Skeletal muscle cell (primary cell): ENCODE results near the gene CPSF3.
A peak's percentile ranks its signal among the peaks of the same experiment; 100 is the strongest.

ENCODE experiments used
- DNase-seq: peaks from one replicate; pipeline ENCODE4 v3.0.0-alpha.2; 2010; ENCODE audit warnings: low read depth
- H3K4me3 ChIP-seq: 2 replicates; pipeline ENCODE4 v1.5.1; 2011; ENCODE audit warnings: low read depth, mild to moderate bottlenecking, control low read depth, low read length, moderate library complexity

Gene CPSF3

DNA sequence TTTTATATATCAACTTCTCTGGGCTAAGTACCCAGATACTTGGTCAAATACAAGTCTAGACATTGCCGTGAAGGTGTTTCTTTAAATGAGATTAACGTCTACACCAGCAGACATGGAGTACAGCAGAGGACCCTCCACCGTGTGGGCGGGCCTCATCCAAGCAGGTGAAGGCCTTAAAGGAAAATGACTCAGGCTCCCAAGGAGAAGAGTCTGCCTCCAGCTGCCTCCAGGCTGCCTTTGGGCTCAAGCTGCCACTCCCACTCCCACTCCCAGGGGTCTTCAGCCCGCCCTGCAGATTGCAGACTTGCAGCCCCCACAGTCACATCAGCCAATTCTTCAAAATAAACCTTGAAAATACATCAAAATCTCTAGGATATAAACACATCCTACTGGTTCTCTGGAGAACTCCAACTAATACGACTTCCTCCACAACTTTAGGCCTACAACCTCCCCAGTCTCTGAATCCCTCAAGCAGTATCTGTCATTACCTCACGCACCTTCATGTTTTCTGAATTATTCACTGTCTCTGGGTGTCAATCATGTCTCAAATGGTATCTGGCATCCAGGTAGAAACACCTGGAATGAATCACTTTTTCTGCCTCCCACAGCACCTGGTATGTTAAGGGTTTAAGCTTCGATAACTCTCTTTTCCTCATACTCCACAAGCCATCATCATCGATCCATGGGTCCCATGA, 7.0 kb upstream of the CPSF3 start:
- no peak for DNase-seq
- no peak overlapping the region for H3K4me3 ChIP-seq

DNA sequence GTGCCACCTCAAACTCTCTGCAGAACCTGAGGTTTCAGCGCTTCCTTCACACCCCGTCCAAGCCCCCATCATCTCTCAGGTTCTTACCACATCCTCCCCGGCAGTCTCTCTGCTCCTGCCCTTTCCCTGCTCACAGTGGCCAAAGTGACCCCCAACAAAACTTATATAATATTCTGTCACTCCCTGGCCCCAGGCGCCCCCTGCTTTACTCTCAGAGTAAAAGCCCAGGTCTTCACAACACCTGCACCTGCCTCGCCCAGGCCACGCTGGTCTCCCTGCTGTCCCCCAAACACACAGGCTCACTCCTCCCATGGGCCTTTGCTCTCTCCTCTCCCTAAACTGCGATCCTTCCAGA, 6.5 kb upstream of the CPSF3 start:
- no peak overlapping the region for H3K4me3 ChIP-seq
- no peak for DNase-seq

DNA sequence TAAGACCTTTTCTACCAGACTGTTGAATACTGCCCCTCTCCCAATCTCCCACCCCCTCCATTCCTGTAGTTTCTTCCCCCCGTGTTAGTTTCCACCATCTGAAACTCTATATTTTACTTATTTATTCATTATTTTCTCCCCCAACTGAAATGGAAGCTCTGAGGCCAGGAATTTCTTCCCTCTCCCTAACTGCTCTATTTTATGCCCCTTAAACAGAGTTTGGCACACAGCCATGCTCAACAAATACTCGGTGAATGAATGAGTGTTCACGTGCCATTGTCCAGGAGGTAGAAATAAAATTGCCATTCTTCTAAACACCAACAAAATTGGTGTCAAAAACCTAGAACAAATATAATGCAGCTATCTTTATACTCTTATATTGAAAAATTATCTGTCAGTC, 5.7 kb upstream of the CPSF3 start:
- H3K4me3 ChIP-seq = no peak overlapping the region
- no peak for DNase-seq

DNA sequence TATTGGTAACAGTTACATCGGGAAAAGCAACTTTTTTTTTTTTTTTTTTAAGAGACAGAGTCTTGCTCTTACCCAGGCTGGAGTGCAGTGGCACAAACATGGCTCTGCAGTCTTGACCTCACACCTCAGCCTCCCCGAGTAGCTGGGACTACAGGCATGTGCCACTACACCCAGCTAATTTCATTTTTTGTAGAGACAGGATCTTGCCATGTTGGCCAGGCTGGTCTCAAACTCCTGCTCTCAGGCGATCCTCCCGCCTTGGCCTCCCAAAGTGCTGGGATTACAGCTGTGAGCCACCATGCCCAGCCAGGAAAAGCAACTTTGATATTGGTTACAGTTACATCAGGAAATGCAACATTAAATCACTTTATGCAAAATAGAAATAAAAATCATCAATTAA, 4.7 kb upstream of the CPSF3 start:
- DNase-seq = no peak
- no peak overlapping the region for H3K4me3 ChIP-seq

DNA sequence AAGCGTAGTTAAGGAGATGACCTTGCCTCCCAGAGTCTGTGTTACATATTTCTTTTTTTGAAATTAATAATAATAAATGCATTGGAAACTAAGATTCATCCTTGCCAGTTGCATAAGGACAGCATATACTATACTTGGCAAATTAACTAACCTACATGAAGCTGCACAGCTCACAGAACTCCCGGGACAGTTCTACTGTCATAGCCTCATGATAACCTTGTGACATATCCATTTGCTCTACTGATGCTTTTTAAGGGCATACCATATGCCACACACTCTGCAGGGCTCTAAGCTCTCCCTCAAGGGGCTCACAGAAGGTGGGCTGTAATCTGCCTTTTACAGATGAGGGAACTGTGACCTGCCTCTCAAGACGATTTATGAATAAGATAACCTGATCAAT, 3.9 kb upstream of the CPSF3 start:
- no peak for DNase-seq
- no peak overlapping the region for H3K4me3 ChIP-seq

DNA sequence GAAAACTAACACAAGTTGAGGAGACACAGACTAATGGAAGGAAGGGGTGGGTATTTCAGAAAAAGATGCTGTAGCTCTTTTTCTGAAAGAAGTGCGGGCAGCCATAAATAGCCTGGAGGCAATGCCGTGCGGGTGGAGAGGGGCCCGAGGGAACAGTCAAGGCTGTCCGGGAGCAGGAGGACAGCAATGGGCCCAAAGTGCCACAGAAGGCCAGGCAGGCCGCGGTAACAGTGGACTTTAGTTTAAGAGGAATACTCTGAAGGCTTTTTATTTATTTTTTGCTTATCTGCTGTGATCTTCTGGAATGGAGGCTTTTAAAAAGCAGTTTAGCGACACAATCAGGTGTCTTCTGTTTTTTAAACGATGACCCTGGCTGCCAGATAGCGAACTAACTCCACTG, 3.0 kb upstream of the CPSF3 start:
- no peak overlapping the region for H3K4me3 ChIP-seq
- DNase-seq = no peak

DNA sequence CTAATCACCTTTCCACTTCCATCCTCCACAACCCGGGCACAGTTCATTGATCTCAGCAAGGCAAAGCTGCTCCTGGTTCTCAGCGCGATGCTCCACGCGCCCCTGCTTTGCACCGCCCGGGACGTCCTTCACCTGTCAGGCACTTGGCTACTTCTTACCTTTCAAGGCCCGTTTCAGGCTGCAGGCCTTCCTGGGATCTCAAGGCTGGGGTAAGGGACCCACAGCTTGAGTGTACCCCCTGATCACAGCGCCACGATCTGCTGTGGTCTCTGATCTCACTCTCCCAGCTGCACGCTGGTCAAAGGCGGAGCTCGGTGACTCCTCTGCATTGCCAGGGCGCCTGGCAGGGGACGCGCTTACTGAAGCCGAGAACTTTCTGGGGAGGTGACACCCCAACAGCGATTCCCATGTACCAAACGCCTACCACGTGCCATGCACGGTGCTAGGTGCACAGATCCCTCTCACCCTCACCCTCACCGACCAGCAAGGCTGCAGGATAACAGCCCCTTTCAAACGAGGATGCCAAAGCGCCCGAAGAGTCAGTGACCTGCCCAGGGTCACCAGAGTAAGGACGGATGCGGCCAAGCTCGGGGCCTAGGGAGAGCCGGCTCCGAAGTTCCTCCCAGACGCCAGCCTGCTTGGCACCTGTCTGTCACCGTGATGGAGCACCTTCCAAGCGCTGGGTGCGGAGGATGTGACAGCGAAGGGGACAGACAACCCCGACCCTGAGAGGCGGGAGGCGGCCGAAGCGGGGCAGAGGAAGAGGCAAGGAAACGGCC, 944 bp upstream of the CPSF3 start:
- DNase-seq = no peak
- peak overlapping the region; percentile 83 for H3K4me3 ChIP-seq

DNA sequence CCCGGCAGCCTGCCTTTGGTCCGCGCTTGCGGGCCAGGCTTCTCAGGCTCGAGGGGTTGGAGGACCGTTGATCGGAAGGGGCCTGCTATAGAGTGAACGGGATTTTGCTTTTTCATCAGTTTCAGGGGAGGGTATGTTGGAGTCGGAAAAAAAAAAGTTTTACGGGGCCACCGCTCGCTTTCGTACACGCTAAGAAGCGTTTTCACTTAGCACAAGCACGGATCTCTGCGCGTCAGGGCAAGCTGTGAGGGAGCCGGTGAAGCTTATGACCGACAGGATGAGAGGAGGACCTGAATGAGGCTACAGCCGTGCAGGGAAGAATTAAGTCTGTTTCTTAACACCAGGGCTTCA, 443 bp downstream of the CPSF3 start:
- peak overlapping the region; percentile 83 for H3K4me3 ChIP-seq
- no peak for DNase-seq

DNA sequence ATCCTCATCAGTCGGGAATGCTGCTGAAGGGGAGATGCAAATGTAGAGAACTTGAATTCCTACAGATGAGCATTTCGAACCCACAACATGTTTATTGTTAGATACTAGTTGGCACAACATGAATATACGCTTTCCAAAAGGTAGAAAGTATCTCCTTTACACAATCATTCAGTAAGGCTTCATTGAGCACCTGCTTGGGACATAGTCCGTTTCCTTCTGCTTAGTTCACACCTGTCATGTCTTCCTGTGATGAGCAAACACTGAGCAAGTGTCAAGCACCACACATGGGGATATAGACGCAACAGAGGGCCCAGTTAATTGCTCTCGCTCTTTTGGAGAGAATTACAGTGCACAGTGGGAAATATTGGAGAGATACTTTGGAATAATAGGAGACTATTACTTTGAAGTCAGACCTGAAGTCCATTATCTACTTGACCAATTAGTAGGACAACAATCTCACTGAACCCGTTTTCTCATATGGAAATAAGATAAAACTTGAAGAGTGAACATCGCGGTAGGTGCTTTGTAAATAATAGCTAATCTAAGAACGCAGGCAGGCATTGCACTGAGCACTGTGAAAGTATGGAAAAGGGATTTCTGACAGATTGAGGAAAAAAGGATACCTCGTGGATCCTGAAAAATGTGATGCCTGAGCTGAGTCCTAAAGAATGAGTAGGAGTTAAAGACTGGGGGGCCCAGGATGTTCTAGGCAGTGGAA, 1.2 kb downstream of the CPSF3 start:
- H3K4me3 ChIP-seq = peak overlapping the region; percentile 83
- DNase-seq = no peak

DNA sequence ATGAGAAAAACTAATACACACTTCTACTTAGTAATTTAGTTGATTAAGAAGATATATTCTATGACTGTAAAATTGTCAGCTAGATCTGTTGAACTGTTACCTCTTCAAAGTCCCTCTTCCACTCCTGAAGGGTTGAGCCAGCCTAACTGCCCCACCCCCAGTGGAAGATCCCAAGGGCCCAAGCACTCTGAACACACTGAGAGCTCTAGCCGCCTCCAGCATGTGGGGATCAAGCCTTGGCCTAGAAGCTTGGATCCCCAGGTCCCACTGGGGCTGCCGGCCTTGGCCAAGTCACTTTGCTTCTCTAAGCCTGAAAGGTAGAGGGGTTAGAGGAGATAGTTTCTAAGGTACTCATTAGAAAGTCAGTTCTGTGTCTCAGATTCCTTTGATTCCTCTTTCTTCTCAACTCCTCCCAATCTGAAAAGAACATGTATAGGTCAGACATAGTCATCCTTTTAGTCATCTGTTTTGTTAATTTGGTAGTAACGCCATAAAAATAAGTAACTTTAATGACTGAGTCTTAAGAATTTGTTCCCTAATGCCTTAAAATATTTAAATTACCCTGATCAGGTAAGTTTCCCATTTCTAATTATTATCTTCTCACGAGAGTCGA, 5.6 kb downstream of the CPSF3 start:
- H3K4me3 ChIP-seq = no peak overlapping the region
- DNase-seq = no peak

DNA sequence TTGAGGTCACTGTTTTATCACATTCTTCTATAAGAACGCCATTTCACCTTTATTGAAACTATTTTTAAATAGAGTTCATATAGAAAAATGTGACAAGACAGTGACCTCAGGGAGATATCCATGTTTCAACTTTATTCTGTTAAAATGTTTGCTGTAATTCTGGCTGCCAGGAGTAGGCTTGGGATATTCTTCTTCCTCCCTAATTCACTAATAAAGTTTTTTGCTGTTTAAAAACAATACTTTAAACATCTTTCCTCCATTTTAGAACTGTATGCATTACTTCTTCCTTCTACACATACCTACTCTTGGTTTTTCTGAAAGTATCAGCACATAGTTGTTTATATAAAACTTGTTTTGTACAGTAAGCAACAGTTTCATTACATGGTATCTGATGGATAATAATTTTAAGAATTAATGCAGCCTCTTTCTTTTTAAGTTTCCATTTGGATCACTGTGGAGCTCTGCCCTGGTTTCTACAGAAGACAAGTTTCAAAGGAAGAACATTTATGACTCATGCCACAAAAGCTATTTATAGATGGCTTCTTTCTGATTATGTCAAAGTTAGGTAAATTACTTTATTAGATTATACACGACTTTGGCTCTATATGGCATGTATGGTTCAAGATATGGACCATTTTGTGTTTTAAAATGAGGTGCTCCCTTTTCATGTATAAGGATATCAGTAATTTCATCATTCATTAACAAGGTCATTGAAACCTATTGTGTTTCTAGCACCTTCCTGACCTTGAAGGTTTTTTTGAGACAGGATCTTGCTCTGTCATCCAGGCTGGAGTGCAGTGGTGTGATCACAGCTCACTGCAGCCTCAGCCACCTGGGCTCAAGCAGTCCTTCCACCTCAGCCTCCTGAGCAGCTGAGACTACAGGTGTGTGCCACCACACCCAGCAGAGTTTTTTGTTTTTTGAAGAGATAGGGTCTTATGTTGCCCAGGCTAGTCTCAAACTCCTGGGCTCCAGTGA, 7.2 kb downstream of the CPSF3 start:
- no peak for DNase-seq
- H3K4me3 ChIP-seq = no peak overlapping the region

DNA sequence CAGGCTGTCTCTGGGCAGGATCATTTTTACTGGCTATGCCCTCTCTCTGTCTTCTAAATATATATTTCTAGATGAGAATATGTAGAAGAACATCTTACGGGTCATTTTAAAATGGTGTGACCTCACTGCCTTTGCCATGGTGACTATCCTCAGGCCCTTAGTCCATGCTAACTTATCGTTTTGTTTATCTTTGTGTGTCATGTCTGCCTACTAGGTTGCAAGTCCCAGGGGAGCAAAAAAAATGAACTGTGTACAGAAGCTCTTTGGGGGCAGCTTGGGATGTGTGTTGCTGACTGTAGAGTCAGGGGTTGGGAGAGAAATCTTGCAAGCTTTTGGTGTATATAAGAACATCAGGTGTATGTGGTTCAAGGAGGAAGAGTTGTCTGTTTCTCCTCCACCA, 11.0 kb downstream of the CPSF3 start:
- no peak overlapping the region for H3K4me3 ChIP-seq
- no peak for DNase-seq

DNA sequence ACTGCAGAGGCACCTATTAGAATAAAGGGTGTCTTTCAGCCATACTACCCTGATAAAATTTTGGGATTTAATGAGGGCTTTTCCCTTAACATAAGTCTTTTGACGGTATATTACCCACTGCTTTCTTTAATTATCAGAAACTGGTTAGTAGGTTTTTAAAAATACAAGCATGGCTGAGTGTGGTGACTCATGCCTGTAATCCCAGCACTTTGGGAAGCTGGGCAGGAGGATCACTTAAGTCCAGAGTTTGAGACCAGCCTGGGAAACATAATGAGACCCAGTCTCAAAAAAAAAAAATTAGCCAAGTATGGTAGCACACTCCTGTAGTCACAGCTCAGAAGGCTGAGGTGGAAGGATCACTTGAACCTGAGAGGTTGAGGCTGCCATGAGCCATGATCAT, 16.1 kb downstream of the CPSF3 start:
- no peak for DNase-seq
- H3K4me3 ChIP-seq = no peak overlapping the region

DNA sequence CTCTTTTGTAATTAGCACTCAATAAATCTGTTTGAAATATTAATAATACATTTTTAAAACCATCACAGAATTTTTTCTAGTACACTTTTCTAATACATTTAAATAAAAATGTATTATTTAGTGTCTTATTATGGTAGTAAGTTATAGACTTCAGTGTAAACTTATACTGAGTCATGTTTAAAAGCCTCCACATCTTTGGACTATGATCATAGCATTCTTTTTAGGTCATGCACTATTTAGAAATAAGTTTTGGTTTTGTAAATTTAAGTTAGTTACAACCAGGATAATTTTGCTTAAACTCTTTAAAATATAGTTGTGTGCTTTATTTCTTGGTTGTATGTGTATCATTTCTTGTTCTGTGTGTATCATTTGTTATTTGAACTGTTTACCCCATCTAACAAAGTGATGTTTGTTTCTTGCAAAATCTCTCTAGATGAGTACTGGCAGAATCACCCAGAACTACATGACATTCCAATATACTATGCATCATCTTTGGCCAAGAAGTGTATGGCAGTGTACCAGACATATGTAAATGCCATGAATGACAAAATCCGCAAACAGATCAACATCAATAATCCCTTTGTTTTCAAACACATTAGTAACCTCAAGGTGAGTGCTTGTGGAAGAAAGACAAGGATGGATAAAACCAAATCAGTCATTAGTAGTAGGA, 16.7 kb downstream of the CPSF3 start:
- H3K4me3 ChIP-seq = no peak overlapping the region
- DNase-seq = peak; percentile 33

DNA sequence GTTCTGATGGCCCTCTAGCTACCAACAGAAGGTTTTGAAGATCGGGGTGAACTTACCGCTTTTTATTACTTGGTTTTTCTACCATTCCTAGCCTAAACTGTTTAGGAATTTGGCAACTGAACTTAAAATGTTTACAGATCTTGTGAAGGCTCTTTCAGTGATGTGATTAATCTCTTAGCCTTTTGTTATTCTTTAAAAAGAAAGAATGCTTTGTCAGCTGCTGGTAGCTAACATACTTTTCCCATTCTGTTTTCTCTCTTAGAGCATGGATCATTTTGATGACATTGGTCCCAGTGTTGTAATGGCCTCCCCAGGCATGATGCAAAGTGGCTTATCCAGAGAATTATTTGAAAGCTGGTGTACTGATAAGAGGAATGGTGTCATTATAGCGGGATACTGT, 18.1 kb downstream of the CPSF3 start:
- H3K4me3 ChIP-seq = no peak overlapping the region
- no peak for DNase-seq

DNA sequence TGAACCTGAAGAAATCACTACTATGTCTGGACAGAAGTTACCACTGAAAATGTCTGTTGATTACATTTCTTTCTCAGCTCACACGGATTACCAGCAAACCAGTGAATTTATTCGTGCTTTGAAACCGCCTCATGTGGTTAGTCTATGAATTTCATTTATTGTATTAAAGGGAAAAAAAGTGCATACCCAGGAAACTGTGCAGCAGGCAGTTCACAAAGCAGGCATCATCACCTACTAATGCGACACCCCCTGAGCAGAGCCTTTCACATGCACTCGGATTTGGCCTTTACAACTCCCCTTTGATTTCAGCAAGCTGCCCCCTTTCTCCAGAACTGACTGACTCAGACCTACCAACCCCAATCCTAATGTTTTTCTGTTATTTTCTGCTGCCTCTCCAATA, 20.1 kb downstream of the CPSF3 start:
- no peak for DNase-seq

DNA sequence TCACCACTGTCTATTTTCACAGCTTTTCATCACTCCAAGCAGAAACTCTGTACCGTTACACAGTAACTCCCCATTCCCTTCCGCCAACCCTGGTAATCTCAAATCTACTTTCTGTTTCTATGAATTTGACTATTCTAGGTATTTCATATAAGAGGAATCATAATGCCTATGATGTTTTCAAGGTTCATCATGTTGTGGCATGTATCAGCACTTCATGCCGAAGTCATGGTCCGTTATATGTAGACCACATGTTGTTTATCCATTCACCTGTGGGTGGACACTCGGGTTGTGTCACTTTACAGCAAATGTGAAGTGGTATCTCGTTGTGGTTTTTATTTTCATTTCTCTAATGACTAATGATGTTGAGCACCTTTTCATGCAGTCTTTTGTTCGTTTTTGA, 21.6 kb downstream of the CPSF3 start:
- no peak for DNase-seq
- H3K4me3 ChIP-seq = no peak overlapping the region

More for the DNA sequence above, 20.1 kb downstream of the CPSF3 start:
- H3K4me3 ChIP-seq = no peak overlapping the region

DNA sequence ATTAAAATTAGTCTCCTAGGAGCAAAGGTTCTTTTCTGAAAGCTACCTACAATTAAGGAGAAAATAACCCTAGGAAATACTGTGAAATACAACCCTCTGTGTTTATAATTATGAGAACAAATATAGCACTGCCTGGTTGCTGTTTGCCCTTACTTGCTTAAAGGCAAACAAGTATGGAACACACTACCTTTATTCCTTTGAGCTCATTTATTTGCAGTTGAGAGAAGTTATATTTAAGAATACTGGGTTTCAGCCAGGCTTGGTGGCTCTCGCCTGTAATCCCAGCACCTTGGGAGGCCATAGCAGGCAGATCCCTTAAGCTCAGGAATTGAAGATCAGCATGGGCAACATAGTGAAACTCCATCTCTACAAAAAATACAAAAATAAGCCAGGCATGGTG, 27.8 kb downstream of the CPSF3 start:
- no peak overlapping the region for H3K4me3 ChIP-seq
- DNase-seq = no peak
